Posterior cingulate gyrus (tissue), 11 donors: Measurements from ENCODE around the gene CELSR2.

Experiments
- DNase-seq, 10 donors: peaks; one replicate each; pipeline versions ENCODE4 v3.0.0 to v3.0.0-alpha.2; 2020 to 2021; ENCODE audit warnings: mixed read lengths in 3 of 10
- intact Hi-C: fragments of 100-400 bp; cut with DNase I; formaldehyde crosslinking; loops from one replicate; pipeline ENCODE4 v1.15.1; 2023

CELSR2 gene

GRCh38 chr1:109225711-109226445, 23.5 kb upstream of the CELSR2 start:
- no peak for DNase-seq
- intact Hi-C loops, result no loop called here

GRCh38 chr1:109228167-109228566, 21.2 kb upstream of the CELSR2 start:
- intact Hi-C loops, result no loop called here
- DNase-seq, result no peak

GRCh38 chr1:109229531-109230127, 19.7 kb upstream of the CELSR2 start:
- DNase-seq, result peak in 8 of 10 donors; percentile 32 to 91 (median 54)
- intact Hi-C loops, result no loop called here

DNA sequence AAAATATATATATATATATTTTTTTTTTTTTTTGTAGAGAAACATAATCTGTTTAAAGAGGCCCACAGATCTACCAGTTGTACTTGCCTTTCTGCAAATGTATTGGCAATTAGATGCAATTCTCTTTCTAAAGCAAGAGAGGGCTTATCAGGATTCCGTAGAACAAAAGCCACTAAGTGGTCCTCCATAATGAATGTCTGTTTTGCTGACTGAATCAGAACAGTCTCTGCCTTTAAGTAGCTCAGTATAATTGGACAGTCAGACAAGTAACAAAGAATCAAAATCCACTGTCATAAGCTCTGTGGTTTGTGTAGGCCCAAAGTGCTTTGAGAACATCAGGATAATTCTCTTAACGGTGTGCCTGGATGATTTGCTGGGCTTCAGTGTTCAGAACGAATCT, 18.3 kb upstream of the CELSR2 start:
- intact Hi-C loops, result no loop called here
- no peak for DNase-seq

DNA sequence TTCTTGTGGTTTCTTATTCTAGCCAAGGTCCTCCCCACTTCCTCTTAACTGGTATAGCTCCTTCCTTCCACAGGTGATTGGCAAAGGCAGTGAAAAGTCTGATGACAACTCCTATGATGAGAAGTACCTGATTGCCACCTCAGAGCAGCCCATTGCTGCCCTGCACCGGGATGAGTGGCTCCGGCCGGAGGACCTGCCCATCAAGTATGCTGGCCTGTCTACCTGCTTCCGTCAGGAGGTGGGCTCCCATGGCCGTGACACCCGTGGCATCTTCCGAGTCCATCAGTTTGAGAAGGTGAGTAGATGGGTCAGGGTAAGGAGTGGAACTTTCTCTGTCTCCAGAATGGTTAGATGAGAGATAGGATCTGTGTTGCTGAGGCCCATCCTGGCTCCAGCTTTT, 14.2 kb upstream of the CELSR2 start:
- intact Hi-C loops, result no loop called here

DNA sequence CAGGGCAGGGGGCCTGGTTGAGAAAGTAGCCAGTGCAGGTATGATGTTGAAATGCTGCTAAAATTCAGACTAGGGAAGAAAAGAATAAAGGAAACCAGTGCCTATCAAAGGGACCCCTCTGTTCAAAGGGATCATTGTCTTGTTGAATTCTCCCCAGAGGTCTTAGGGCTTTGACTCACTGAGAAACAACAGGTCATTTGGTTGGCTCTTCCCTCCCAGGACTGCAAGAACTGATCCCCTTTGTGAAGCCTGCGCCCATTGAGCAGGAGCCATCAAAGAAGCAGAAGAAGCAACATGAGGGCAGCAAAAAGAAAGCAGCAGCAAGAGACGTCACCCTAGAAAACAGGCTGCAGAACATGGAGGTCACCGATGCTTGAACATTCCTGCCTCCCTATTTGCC, 11.8 kb upstream of the CELSR2 start:
- intact Hi-C loops, result no loop called here
- peak in 1 of 10 donors; percentile 29 for DNase-seq

More for the DNA sequence above, 14.2 kb upstream of the CELSR2 start:
- DNase-seq, result peak in 1 of 10 donors; percentile 53

DNA sequence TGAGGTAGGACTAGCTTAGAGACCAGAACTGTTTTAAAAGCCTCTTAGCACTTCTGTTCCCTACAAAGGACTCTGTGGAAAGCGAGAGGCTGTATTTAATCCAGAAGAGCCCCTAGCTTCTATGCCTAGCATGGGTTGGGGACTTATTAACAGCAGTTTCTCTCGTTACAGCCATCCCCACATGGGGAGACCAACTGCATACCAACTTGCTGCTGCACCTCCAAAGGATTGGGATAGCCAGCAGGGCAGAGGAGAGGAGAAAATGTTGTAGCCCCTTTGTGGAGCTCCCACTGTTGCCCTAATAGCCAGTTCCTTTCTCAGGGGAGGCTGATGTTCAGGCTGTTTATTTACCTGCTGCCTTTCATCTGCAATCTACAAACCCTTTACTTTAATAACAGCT, 11.0 kb upstream of the CELSR2 start:
- intact Hi-C loops, result no loop called here
- DNase-seq, result no peak

- peak in 2 of 10 donors; percentile 27 to 64 for DNase-seq
- intact Hi-C loops, result no loop called here
These were observed 10.3 kb upstream of the CELSR2 start for GRCh38 chr1:109239047-109239408.

GRCh38 chr1:109239409-109240068, 9.8 kb upstream of the CELSR2 start:
- peak in 4 of 10 donors; percentile 41 to 88 (median 78) for DNase-seq
- intact Hi-C loops, result no loop called here

DNA sequence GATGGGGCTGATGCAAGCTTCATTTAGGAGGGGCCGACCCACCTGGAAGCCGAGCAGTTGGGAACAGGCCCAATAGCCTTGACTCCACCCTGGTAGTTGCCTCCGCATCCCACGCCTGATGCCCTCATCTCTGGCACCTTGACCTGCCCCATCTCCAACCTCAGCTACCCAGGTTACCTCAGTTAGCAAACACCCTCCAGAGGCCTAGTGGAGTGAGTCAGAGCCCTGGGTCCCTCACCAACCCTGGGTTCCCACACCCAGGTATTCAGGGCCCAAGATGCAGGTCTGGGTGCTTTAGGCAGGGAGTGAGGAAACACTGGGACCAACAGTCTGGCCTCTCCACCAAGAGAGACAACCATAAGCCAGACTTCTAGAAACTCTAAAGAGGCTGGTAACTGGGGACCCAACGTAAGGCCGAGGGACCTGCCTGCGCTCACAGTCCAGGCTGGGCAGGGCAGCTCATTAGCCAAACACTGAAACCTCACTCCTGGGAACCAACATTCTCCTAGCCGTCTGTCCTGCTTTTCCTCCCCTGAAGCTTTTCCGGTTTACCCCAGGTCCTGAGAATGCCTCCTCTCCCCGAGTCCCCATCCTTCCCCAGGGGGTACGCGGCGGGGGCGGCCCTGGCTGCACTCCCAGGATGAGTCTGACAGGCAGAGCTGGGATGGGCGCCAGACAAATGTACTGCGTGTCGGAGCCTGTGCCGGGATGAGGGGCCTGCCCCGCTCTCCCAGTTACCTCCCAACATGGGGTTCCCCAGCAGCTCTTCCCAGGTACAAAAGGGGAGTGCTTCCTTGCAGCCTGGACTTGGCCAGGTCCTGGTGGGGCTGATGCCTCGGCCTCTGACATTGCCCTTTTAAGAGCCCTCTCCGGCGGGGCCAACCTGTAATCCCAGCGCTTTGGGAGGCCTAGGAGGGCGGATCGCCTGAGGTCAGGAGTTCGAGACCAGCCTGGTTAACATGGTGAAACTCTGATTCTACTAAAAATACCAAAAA, 8.9 kb upstream of the CELSR2 start:
- peak; percentile 58 to 96 (median 75) for DNase-seq
- intact Hi-C loops, result no loop called here

GRCh38 chr1:109241344-109241743, 8.0 kb upstream of the CELSR2 start:
- intact Hi-C loops, result no loop called here
- peak in 2 of 10 donors; percentile 28 to 78 for DNase-seq

DNA sequence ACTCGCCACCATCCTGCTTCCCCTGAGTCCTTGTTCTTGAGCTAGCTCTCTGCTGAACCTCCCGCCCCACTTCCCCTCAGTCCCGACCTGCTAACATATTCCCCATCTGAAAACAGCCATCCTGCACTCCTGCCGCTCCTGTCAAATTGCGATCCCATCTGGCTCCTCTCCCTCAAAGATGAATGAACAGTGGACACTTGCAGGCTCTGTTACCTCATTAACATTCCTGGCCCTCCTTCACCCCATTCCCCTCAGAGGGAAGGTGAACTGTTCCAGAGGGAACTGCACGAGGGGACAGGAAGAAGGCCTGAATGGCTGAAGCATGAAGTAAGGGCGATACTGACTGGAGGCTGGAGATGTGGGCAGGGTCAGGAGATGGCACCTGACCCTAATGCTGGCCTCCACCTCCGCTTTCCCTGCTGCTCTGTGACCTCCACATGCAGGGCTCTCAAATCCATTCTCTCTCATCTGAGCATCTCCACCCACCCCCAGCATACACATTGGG, 7.4 kb upstream of the CELSR2 start:
- intact Hi-C loops, result no loop called here
- DNase-seq, result peak in 2 of 10 donors; percentile 55 to 59

DNA sequence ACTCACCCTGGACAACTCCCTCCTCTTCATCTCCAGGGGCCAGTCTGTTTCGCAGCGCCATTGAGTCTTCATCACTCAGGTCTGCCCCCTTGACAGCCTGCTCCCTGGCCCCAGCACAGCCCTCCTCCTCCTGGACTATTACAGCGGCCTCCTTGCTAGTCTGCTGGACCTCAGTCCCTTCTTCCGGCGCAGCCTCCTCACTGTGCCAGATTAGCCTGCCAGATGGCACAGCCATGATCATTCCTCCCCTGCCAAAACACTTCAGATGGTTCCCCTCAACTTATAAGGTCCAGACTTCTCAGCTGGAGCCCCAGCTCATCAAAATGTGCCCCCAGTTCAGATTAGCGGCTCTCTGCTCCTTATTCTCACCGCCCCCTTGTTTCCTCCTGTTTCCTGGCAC, 7.0 kb upstream of the CELSR2 start:
- intact Hi-C loops, result no loop called here
- DNase-seq, result peak in 2 of 10 donors; percentile 84 to 90

- intact Hi-C loops, result no loop called here
- peak in 2 of 10 donors; percentile 11 to 55 for DNase-seq
These were observed 6.1 kb upstream of the CELSR2 start for GRCh38 chr1:109243221-109243620.

DNA sequence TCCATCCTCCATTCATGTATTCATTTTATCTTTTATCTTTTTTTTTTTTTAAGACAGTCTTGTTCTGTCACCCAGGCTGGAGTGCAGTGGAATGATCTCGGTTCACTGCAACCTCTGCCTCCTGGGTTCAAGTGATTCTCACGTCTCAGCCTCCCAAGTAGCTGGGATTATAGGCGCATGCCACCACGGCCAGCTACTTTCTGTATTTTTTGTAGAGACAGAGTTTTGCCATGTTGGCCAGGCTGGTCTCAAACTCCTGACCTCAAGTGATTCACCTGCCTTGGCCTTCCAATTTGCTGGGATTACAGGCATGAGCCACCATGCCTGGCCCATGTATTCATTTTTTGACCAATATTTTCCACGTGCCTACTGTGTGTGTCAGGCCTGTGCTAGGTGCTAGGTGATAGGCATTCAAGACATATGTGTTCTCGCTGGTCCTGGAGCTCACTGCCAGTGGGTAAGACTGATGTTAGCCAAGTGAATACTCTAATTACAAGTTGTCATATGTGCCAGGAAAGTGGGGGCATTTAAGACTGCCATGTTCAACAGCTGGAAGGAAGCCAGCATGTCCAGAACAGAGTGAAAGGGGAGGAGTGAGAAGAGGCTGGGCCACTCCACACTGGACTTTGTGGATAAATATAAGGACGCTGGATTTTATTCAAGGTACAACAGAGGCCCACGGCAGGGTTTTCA, 5.3 kb upstream of the CELSR2 start:
- intact Hi-C loops, result no loop called here
- peak in 2 of 10 donors; percentile 8 to 9 for DNase-seq

DNA sequence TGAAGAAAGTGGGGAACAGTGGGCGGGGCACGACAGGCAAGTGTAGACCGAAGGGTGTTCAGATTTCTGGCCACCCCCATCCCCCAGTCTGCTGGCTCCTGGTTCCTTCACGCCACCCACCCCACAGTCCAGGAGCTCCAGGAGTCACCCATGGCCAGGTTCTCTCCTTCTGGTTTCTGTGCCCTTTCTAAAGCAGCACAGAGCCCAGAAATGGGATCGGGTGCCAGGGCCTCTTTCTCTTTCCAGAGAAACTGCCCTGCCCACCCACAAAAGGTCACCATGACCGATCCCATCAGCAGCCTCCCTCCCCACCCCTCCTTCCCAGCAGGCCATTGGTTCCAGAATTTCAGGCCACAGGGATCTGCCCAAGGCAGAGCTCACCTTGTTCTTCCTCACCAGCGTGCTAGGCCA, 3.2 kb upstream of the CELSR2 start:
- DNase-seq, result peak in 3 of 10 donors; percentile 13 to 33 (median 30)
- intact Hi-C loops, result no loop called here

- peak in 3 of 10 donors; percentile 8 to 42 (median 24) for DNase-seq
- intact Hi-C loops, result no loop called here
These were observed 1.7 kb upstream of the CELSR2 start for GRCh38 chr1:109247401-109248365.

DNA sequence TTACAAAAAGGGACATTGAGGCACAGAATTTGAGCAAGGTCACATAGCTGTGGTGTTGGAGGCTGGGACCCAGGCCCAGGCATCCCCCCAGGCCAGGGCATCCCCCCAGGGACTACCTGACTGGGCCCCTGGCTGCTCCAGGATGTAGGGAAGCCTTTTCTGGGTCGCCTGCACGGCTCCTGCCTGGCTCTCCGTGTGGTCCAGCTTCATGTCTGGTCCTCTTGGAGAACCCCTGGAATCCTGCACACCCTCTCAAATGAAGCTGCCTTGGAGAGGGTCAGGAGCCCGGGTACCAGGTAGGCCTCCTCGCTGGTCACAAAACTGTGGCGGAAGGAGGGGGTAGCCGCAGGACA, 919 bp upstream of the CELSR2 start:
- DNase-seq, result peak in 2 of 10 donors; percentile 32 to 36
- intact Hi-C loops, result no loop called here
